GM19099 (cell line): Measurements from ENCODE around the gene HOXA7.

ENCODE experiments used
- POLR2A ChIP-seq: IDR thresholded peaks from 3 replicates; pipeline ENCODE4 v1.6.1; 2011; ENCODE audit warnings: low read depth; ENCODE audit not compliant: insufficient read length; ENCODE audit errors: extremely low read depth

The HOXA7 gene

DNA sequence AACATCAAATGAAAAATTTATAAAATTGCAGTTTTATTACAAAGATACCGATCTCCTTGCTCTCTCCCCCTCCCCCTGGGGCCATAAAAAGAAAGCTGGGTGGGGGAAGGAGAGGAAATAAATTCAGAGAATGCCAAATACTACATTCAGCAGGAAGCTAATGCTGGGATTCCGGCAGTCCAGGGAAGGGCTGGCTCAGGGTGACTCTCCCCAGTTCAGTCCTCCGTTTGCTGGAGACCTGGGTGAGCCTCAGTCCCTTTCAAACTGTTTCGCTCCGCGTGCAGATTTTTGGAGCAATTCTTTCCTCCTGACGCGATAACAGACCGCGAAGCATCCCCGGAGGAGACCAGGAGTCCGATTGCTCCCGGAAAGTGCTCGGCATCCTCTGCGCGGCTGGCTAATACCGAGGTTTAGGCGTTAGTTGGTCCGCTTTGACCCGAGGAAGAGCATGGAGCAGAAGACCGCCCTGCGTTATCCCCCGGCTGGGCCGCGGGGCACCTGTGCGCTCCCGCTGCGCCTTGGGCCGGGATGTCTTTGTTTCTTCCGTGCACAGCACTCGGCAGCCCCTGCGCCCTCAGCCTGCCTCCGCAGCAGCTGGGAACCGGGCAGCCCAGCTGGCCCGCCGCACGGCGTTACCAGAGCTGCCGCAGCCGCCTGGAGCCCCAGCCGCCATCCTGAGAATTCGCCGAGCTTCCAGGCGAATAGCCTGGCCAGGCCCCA, 50.1 kb downstream of the HOXA7 start:
- TF ChIP-seq POLR2A, result no peak

DNA sequence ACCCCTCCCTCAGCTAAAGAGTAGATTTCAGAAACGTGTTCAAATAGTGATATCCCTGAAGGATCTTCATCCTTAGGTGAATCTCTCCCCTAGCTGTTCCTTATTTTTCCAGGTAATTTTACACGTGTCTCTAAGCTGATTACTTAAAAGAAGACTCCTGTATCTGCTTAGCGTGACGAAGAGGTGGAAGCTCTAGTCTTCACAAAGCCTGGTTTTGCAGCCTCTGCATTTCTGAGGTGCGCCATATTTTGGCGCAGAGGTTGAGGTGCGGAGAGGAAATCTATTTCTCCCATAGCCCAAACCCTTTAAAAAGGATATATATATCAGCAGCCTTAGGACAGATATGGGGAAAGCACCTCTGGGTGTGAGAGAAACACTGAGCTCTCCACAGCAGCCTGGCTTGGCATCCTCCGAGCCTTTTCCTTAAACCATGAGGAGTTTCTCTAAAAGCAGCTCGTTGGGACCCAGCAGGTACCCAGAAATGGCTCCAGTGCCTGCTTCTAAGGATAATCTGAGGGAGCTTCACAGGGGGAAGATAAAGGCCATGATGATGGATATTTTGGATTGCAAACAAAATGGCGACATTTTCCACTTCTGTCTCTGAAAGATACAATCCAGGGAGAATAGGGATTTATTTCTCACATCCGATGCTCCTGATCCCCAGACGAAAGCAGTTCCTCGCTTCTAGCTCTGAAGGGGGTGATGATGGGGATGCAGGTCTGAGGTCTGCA, 51.0 kb downstream of the HOXA7 start:
- no peak for TF ChIP-seq POLR2A

DNA sequence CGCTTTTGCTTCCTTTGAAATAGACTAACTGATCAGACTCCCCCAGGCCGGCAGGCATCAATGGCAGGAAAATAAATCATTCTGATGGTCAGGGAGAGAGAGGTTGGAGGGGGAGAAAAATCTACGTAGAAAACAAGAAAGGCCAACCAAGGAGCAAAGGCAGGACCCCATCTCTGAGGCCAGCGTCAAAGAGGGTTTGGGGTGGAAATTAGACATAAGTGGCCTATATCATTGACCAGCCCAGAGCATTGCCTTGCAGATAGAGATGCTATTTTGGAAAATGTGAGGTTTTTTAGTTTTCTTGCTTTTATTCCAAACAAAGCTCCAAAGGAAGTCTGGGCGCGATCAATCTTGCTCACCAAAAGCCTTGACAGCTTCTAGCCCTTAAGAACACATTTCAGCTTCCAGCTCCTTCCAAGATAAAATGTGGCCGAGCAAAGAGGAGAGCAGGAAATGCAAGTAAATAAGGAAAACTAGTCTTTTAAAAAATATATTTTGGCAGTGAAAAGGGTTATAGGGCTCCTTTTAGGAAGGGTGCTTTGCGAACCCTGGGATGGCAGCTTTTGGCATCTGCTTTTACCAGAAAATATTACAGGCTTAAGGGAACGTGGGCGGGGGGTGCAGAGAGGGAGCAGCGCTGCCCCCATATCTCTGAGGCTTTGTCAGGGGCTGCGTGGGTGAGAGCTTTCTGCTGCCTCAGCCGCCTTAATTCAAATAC, 52.0 kb downstream of the HOXA7 start:
- TF ChIP-seq POLR2A, result no peak
